Activated CD8-positive, alpha-beta memory T cell treated with anti-CD3 and anti-CD28 coated beads, Interleukin-2, amount 50 U/mL, for 24 hours (primary cell): ENCODE results near the gene GRM6.

ENCODE experiments used
- DNase-seq: peaks from one replicate; pipeline ENCODE4 v3.0.0-alpha.2; 2020; ENCODE audit errors: extremely low read depth

Gene GRM6

GRCh38 chr5:178994580-178995340 is at the start of gene GRM6:
Gene GRM6 (minus strand): TSS chr5:178995320. CDS start chr5:178994944, 376 bp downstream.
- no peak for DNase-seq

DNA sequence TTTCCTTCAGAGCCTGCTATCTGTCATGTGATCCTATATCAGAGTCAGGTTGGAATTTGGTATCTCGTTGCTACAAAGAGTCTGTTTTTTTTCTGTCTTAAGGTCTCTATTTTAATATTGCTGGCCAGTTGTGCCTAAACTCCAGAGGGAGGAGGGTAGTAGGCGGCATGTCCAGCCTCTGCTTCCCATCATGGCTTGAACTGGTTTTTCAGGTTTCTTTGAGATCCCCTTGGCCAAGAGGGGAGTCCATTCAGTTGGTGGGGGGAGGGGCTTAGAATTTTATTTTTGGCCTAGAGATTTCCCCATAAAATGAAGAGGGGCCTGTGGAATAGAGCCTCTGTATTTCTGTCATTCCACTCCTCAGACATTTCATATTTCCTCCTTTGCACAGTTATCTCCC is 49.6 kb upstream of the GRM6 start:
- DNase-seq = no peak

GRCh38 chr5:179033004-179033580 is 38.0 kb upstream of the GRM6 start:
- no peak for DNase-seq

GRCh38 chr5:179023528-179024189 is 28.5 kb upstream of the GRM6 start, which contains the start of gene ZNF879:
Gene ZNF879 (plus strand): TSS chr5:179023804. CDS start chr5:179025005, 1,201 bp downstream.
- DNase-seq = peak; percentile 83

DNA sequence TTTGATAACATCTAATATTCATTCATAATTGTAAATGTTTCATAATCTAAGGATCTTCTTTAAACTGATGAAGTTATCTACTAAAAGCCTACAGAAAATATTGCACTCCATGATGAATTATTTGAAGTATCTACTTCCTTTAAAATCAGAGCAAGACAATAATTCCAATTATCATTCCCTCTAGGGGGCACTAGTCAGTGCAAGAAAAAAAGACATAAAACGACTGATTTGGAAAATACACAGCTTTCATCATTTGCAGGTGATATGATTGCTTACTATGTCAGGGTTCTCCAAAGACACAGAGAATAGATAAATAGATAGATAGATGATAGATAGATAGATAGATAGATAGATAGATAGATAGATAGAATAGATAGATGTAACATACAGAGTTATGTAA is 13.5 kb upstream of the GRM6 start:
- DNase-seq = no peak

DNA sequence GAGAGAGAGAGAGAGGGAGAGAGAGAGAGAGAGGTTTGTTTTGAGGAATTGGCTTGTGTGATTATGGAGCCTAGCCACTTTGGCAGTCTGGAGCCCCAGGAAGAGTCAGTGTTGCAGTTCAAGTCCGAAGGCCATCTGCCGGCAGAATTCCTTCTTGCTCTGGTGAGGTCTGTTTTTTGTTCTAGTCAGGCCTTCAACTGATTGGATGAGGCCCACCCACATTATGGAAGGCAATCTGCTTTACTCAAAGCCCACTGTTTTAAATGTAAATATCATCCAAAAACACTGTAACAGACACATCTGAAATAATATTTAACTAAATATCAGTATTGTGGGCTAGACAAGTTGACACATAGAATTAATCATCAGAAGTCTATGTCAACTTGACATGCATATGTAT is 11.4 kb upstream of the GRM6 start:
- no peak for DNase-seq

DNA sequence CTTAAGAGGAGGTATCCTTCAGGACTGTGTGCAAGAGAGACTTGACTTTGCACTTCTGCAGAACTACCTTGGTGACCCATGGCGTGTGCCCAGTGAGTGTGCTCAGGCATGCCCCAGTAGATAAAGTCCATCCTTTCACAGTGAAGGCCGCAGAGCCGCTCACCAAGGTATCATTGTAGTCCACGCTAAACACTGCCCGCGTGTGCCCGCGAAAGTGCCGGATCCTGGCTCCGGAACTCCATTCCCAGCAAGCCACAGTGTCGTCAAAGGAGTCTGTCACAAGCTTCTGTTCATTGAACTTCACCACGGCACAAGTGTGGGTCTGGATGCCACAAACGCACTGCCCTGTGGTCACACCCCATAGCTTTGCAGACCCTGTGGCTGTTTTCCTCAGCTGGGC is 3.3 kb upstream of the GRM6 start:
- DNase-seq = no peak

DNA sequence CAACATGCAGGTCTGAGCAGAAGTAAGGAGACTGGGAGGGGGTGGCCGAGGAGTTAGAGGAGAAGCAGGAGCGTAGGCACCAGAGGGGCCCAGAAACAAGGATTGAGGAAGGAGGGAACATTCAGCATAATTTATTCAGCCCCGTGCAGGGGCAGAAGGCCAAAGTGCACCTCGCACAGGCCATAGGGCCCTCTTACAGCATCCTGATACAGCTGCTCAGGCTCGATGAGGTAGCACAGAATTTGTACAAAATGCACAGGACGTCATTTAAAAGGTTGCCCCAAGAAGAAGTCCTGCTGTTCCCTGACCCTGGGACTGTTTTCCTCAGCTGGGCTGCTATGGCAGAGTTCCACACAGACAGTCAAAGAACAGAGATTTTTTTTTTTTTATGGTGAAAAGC is 2.1 kb upstream of the GRM6 start:
- DNase-seq = no peak

GRCh38 chr5:178996156-178996555 is 1.0 kb upstream of the GRM6 start:
- no peak for DNase-seq

DNA sequence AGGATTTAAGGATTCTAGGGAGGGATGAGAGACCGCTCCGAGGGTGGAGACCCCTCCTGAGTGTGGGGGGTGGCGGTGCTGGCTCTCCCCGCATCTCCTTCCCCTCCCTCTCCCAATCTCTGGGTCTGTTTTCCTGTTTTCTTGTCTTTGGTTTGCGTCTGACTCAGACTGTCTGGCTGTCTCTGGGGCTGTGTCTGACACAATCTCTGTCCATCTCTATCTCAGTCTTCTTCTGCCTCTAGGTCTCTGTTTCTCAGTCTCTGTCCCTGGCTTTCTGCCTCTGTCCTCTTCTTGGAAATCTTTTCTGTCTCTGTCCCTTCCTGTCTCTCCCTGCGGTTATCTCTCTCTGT is 196 bp upstream of the GRM6 start:
- DNase-seq = no peak

GRCh38 chr5:178993955-178994579 is 1.1 kb downstream of the GRM6 start:
- DNase-seq = no peak

DNA sequence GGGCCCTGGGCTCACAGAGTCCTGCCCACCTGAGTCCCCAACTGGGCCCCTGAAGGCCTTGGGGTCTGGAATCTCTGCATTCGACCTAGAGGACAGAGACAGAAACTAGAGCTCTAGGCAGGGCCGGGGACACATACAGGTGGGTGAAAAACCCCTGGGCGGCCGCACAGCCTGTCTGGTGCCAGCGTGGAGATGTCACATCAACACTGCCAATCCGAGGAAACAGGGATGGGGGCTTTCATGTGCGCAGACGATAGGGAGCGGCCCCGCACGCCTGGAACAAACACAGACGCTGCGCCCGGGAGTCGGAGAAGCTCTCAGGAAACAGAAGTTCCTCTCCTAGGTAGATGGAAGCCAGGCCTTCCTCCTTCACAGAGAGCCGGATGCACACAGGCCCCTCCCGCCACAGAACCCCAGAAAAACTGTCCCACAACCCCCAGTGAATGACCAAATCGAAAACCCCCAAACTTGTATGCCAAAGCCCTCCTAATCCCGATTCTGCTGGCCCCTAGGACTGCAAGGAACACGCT is 1.8 kb downstream of the GRM6 start:
- DNase-seq = no peak

DNA sequence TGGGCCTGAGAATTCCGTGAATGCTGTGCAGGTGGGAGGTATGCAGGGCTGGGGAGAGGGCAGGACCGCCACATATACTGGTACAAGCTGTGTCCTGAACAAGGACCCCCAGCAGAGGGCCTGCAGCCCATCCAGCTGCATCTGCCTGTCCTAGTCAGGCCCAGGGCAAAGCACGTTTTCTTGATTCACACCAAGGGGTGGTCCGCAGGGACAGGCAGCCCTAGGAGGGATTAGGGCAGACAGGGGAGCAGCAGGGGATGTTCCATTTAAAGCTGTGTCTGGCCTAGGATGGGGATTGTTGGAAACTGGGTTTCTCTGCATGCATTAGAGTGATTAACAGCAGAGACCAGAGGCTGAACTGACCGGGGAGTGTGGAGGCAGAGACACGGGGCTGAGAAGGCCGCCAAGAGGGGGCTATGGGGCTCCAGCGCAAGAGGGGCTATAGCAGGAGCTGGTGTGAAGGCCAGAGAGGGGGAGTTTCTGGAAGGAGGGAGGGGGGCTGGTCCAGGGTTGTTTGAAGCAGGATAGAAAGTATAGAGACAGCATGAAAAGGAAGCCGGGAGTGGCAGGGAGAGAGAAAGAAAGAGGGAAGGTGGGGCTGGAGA is 2.7 kb downstream of the GRM6 start:
- no peak for DNase-seq

DNA sequence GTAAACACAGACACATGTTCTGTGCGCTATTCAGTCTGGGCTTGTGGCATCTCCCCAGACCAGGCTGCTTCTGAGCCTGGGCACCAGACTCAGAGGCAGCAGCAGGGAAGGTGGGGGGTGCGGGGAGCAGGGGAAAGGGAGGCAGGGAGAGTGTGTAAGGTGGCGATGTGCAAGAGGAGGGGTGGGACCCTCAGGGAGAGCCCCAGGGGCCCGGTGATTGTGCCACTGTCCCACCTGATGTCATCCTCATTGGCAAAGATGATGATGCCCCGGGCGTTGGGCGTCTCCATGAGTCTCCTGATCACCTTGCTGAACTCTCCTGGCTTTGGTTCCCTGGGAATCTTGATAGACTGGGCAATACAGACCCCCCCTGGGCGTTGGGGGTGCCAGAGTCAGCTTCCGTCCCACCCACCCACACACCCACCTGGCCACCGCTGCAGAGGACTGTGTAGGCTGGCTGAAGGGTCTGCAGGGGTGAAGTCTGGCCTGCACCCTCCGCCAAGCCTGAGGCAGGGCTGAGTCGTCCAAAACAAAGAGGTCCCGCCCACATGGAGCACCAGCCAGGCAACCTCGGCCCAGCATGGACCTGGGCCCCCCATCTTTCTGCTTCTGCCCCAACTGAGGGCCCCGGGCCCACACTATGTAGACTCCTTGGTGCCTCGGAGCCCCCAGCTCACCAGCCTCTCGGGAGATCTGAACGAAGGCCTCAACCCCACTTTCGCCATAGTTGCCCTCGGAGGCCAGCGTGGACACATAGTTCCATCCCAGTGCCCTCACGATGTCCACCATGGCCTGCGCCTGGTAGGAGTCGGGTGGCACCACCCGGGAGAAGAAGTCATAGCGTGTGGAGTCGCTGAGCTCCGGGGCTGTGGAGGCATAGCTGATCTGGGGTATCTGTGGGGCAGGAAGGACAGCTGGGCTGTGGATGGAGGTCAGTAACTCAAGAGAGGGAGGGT is 3.7 kb downstream of the GRM6 start:
- DNase-seq = no peak

GRCh38 chr5:178990491-178990890 is 4.6 kb downstream of the GRM6 start:
- no peak for DNase-seq

GRCh38 chr5:178989311-178989710 is 5.8 kb downstream of the GRM6 start:
- DNase-seq = no peak

GRCh38 chr5:178988436-178989220 is 6.5 kb downstream of the GRM6 start:
- no peak for DNase-seq

GRCh38 chr5:178986326-178986960 is 8.7 kb downstream of the GRM6 start:
- DNase-seq = no peak
